Transverse colon (tissue), 4 donors: Measurements from ENCODE around the gene ARHGEF16. TPM values are rescaled to one million over a fixed set of nuclear protein-coding genes. Genes with fewer than 3 reads are reported as not detected.

Source experiments
- DNase-seq: peaks from one replicate; pipeline ENCODE4 v3.0.0-alpha.2; 2019
- H3K27ac ChIP-seq, 4 donors: fragments of 200-600 bp; sonication (generic); 2 replicates each; pipeline ENCODE4 v1.5.1; 2016 to 2018; ENCODE audit warnings: inconsistent platforms in 4 of 4
- H3K27me3 ChIP-seq: fragments of 200-600 bp; sonication (generic); 2 replicates; pipeline ENCODE4 v1.5.1; 2017; ENCODE audit warnings: inconsistent platforms
- H3K36me3 ChIP-seq, 4 donors: fragments of 200-600 bp; sonication (generic); 2 replicates each; pipeline ENCODE4 v1.5.1; 2017 to 2019; ENCODE audit warnings: inconsistent platforms in 4 of 4
- H3K4me1 ChIP-seq, 4 donors: fragments of 200-600 bp; sonication (generic); 2 replicates each; pipeline ENCODE4 v1.5.1; 2017 to 2020; ENCODE audit warnings: inconsistent platforms in 4 of 4
- H3K4me3 ChIP-seq, 4 donors: fragments of 200-600 bp; sonication (generic); 1 replicate in 1 of 4; 2 replicates in 3 of 4; pipeline versions ENCODE4 v1.5.1 to v1.6.1; 2017 to 2019; ENCODE audit warnings: inconsistent platforms in 4 of 4
- H3K9me3 ChIP-seq, 2 donors: fragments of 200-600 bp; sonication (generic); 2 replicates each; pipeline ENCODE4 v1.5.1; 2017 to 2019; ENCODE audit warnings: inconsistent platforms in 2 of 2
- EP300 ChIP-seq: sonication (generic); formaldehyde crosslinking; IDR thresholded peaks from one replicate; pipeline ENCODE4 v1.6.1; 2017; ENCODE audit warnings: antibody characterized with exemption, low read depth
- POLR2A ChIP-seq: fragments of 450-650 bp; IDR thresholded peaks from one replicate; pipeline ENCODE4 v1.6.1; 2016; ENCODE audit warnings: antibody characterized with exemption, mild to moderate bottlenecking, moderate library complexity
- POLR2AphosphoS5 ChIP-seq, 3 donors: sonication (generic); formaldehyde crosslinking; IDR thresholded peaks; one replicate each; pipeline ENCODE4 v1.6.1; 2016; ENCODE audit warnings: antibody characterized with exemption in 3 of 3
- WGBS, 2 donors: methylation state at CpG; one replicate each; pipeline ENCODE4 v1.1.5; 2018; ENCODE audit warnings: low coverage in 1 of 2; 5-methylcytosine and 5-hydroxymethylcytosine counted together
- in situ Hi-C, 4 donors: fragments of 200-750 bp; cut with MboI; loops; one replicate each; pipeline versions ENCODE4 v1.15.0 to v1.15.1; 2017; ENCODE audit warnings: low sequenced_read_pairs in 3 of 4, low pct_ligation_motif_present in 1 of 4, low pct_unique_long_range_greater_than_20kb in 1 of 4
- intact Hi-C: fragments of 100-400 bp; cut with DNase I; formaldehyde crosslinking; loops from one replicate; pipeline ENCODE4 v1.15.1; 2023; ENCODE audit warnings: low total_unique reads
- total RNA-seq, 4 donors: library from RNA; depleted of rRNA; stranded (reverse); fragments of >200 nt; gene quantifications; one replicate each; pipeline ENCODE4 v1.1.0, GENCODE V29; 2016
- TF ChIP-seq, protein P1 (sequence below), 5 experiments: fragments of 200-600 bp in 3 of 5; fragments of 450-650 bp in 2 of 5; sonication (generic) in 3 of 5; IDR thresholded peaks; 1 replicate in 2 of 5; 2 replicates in 3 of 5; pipeline ENCODE4 v1.5.1; 2016 to 2017; ENCODE audit warnings: antibody characterized with exemption in 5 of 5, inconsistent platforms in 3 of 5, mild to moderate bottlenecking in 2 of 5, moderate library complexity in 1 of 5

Gene ARHGEF16
- total RNA-seq, 4 donors from 2014 or later = 104 to 240 (median 145) TPM

DNA sequence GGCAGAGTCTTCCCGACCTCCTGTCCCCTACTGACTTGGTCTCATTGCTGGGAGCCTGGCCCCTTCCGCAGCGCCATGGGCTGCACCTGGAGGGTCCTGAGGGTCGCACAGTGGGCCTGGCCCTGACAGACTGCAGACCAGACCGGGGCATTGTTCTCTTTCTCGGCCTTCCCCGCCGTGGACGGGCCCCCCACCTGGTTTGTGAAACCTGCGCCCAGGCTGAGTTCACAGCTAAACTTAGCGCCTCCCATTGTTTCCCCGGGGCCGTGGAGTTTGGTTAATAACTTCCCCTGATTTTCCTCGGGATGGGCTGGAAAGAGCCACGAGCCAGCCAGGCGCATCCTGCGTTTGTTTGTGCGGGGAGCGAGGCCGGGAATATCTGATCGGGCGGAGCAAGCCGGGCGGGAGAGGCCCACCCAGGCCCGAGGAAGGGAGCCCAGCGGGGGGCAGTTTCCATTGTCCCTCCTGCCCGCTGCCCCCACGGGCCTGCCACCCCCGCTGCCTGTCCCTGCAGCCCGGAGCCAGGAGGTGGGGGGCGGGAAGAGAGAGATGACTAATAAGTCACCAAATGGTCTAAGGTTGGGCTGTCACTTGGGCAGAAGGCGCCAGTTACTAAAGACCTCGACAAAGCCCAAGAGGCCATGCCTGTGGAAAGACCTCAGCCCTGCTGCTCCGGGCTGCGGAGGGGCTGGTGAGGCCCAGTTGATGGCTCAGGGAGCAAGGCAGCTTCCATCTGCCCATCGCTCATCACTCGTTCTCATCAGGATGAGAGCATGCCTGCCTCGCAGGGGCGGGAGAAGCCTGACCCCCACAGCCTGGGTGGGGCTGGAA, 39.0 kb upstream of the ARHGEF16 start:
- no peak overlapping the region for H3K27ac ChIP-seq
- TF ChIP-seq POLR2A = no peak
- no peak for TF ChIP-seq POLR2AphosphoS5 (IDR thresholded peaks at IDR 0.05)
- TF ChIP-seq, protein P1, sequence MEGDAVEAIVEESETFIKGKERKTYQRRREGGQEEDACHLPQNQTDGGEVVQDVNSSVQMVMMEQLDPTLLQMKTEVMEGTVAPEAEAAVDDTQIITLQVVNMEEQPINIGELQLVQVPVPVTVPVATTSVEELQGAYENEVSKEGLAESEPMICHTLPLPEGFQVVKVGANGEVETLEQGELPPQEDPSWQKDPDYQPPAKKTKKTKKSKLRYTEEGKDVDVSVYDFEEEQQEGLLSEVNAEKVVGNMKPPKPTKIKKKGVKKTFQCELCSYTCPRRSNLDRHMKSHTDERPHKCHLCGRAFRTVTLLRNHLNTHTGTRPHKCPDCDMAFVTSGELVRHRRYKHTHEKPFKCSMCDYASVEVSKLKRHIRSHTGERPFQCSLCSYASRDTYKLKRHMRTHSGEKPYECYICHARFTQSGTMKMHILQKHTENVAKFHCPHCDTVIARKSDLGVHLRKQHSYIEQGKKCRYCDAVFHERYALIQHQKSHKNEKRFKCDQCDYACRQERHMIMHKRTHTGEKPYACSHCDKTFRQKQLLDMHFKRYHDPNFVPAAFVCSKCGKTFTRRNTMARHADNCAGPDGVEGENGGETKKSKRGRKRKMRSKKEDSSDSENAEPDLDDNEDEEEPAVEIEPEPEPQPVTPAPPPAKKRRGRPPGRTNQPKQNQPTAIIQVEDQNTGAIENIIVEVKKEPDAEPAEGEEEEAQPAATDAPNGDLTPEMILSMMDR (IDR thresholded peaks at IDR 0.05) = no peak
- no peak for TF ChIP-seq EP300
- peaks cover 0 to 7% of the 10 kb centered on the region in 2 donors for H3K9me3 ChIP-seq
- H3K4me3 ChIP-seq = no peak overlapping the region
- no peak for DNase-seq
- peaks cover 21% of the 10 kb centered on the region for H3K27me3 ChIP-seq
- intact Hi-C loops (loop anchor here (10.0 kb wide), 1 partner anchor 541 kb away; no protein-coding TSS in a partner anchor), in situ Hi-C loops (loop anchor here in 1 of 4 donors (25.0 kb wide), 1 partner anchor 403 kb away; the partner anchor contains the start of gene ACTRT2)
- peaks cover 0 to 4% (median 2%) of the 10 kb centered on the region in 4 donors for H3K4me1 ChIP-seq
- 78 to 100% methylated on average over 5 to 35 of the region's 39 CpGs for WGBS, 2 donors
- no peaks in the 10 kb centered on the region for H3K36me3 ChIP-seq

DNA sequence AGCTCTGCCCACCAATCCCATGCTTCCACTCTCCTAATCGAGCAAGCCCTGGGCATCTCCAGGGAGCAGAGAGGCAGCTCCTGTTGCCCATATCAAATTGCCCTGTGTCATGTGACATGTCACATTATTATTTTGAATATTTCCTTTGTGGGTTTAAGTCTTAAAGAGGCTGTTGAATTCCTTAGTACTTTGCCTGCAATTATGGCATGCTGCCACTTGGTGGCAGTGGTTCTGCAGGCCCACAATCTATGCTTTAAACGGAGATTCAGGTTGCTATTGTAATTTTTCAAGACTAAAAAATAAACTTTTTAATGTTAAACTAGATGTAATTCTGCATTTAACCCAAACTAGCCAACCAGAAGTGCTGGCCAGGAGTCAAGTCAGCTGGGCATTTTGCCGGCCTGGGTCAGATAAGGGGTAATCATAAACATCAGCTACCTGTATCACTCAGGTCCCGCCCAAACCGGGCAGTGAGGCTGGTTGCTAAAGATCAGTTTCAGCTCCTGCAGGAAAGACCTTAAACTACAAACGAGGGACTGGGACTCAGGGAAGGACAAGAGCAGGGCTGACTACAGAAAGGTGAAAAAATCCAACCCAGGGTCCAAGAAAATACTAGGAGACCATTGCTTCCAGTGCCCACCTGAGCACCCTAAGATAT, 37.3 kb upstream of the ARHGEF16 start:
- peaks cover 28% of the 10 kb centered on the region for H3K27me3 ChIP-seq
- in situ Hi-C loops = loop anchor here in 1 of 4 donors (25.0 kb wide), 1 partner anchor 405 kb away; the partner anchor contains the start of gene ACTRT2
- 33 to 75% methylated on average over 1 to 6 of the region's 6 CpGs for WGBS, 2 donors
- peaks cover 0 to 7% of the 10 kb centered on the region in 2 donors for H3K9me3 ChIP-seq
- no peak overlapping the region for H3K4me3 ChIP-seq
- no peak overlapping the region for H3K27ac ChIP-seq
- no peak for DNase-seq
- TF ChIP-seq, protein P1 (IDR thresholded peaks at IDR 0.05) = peak in 1 of 5 experiments; percentile 14
- TF ChIP-seq EP300 = no peak
- H3K36me3 ChIP-seq = no peaks in the 10 kb centered on the region
- intact Hi-C loops = loop anchor here (10.0 kb wide), 1 partner anchor 542 kb away; no protein-coding TSS in a partner anchor
- peaks cover 0 to 4% (median 2%) of the 10 kb centered on the region in 4 donors for H3K4me1 ChIP-seq

DNA sequence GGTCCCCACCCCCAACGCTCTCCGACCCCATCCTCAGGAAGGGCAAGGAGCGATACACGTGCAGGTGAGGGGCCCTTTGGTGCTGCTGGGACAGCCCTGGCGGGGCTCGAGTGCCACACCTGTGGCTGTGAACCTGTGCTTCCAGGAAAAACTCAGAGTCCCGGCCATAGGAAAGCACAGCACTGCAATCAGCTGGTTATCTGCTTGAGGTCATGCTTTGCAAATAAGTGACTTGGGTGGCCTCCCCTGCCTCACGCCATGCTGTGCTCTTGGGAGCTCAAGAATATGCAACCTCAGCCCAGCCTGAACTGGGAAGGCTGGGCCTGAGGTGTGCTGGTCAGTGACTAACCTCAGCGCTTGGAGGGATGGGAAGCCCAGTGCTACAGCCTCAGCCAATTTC, 36.5 kb upstream of the ARHGEF16 start:
- Histone ChIP-seq H3K27me3 (peaks cover 28% of the 10 kb centered on the region), H3K4me1 (peaks cover 0 to 6% (median 3%) of the 10 kb centered on the region in 4 donors), H3K36me3 (no peaks in the 10 kb centered on the region), H3K9me3 (peaks cover 0 to 7% of the 10 kb centered on the region in 2 donors), H3K4me3 (no peak overlapping the region), H3K27ac (no peak overlapping the region)
- TF ChIP-seq POLR2A = no peak
- no peak for TF ChIP-seq EP300
- TF ChIP-seq, protein P1 (IDR thresholded peaks at IDR 0.05) = no peak
- TF ChIP-seq POLR2AphosphoS5 (IDR thresholded peaks at IDR 0.05) = no peak
- no peak for DNase-seq
- in situ Hi-C loops = loop anchor here in 1 of 4 donors (25.0 kb wide), 1 partner anchor 406 kb away; the partner anchor contains the start of gene ACTRT2
- 82% methylated on average over 7 of the region's 9 CpGs; no CpG with 5 or more reads in 1 of the 2 donors for WGBS, 2 donors
- intact Hi-C loops = loop anchor here (10.0 kb wide), 1 partner anchor 543 kb away; no protein-coding TSS in a partner anchor

DNA sequence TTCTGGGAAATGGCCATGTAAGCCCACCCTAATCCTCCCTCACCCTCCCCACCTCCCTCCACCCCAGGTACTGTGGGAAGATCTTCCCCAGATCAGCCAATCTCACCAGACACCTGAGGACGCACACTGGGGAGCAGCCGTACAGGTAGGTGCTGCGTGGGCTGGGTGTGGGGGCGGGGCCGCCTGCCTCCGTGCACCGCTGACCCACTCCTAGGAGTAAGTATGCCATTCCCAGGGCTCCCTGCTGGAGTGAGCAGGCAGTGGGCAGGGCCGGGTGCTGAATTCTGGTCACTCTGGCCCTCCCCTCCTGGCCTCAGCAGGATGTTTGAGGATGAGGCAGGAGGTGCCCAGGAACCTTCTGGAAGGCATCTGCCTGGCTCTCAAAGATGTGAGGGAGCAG, 35.9 kb upstream of the ARHGEF16 start:
- Histone ChIP-seq H3K27ac (no peak overlapping the region), H3K9me3 (peaks cover 0 to 7% of the 10 kb centered on the region in 2 donors), H3K27me3 (peaks cover 28% of the 10 kb centered on the region), H3K4me3 (no peak overlapping the region), H3K4me1 (peaks cover 0 to 13% (median 7%) of the 10 kb centered on the region in 4 donors), H3K36me3 (no peaks in the 10 kb centered on the region)
- TF ChIP-seq POLR2AphosphoS5 (IDR thresholded peaks at IDR 0.05) = no peak
- TF ChIP-seq POLR2A = no peak
- TF ChIP-seq EP300 = no peak
- TF ChIP-seq, protein P1 (IDR thresholded peaks at IDR 0.05) = no peak
- in situ Hi-C loops (loop anchor here in 1 of 4 donors (25.0 kb wide), 1 partner anchor 406 kb away; the partner anchor contains the start of gene ACTRT2), intact Hi-C loops (loop anchor here (10.0 kb wide), 1 partner anchor 544 kb away; no protein-coding TSS in a partner anchor)
- WGBS, 2 donors = 88% methylated on average over 8 of the region's 8 CpGs; no CpG with 5 or more reads in 1 of the 2 donors
- no peak for DNase-seq
